SK-N-SH treated with all-trans-retinoic acid at 6 μM for 48 hours (cell line): ENCODE results near the gene ZNF470.

ENCODE experiments used
- CSDC2 ChIP-seq: fragments of 250-450 bp; sonication (Bioruptor Pico); IDR thresholded peaks from 2 replicates; pipeline ENCODE4 v1.5.0; 2020; ENCODE audit warnings: mild to moderate bottlenecking, moderate library complexity
- ESRRG ChIP-seq: fragments of 250-450 bp; sonication (Bioruptor Pico); IDR thresholded peaks from 2 replicates; pipeline ENCODE4 v1.6.1; 2021; ENCODE audit warnings: mild to moderate bottlenecking
- OSR1 ChIP-seq: fragments of 250-450 bp; sonication (Bioruptor Pico); IDR thresholded peaks from 2 replicates; pipeline ENCODE4 v1.8.0; 2022; ENCODE audit warnings: moderate library complexity, mild to moderate bottlenecking, inconsistent platforms
- ZNF565 ChIP-seq: fragments of 450-650 bp; formaldehyde crosslinking; conservative IDR thresholded peaks from 2 replicates; pipeline ENCODE4 v1.5.0; 2020; ENCODE audit warnings: low read depth, mild to moderate bottlenecking, moderate library complexity

- no peak for TF ChIP-seq ZNF565
- TF ChIP-seq OSR1 (CRISPR knock-in tag) = no peak
- TF ChIP-seq ESRRG (CRISPR knock-in tag) = no peak
- TF ChIP-seq CSDC2 (CRISPR knock-in tag) = no peak
Observed at GRCh38 chr19:56613639-56614038, 46.4 kb downstream of the ZNF470 start.
